ENCODE results near the gene ATXN10.
"Not testable (repeated sequence)": the region's sequence is repeated elsewhere in the genome, so short reads cannot be mapped to it uniquely, and the experiment has no call there.

Gene ATXN10, protein sequence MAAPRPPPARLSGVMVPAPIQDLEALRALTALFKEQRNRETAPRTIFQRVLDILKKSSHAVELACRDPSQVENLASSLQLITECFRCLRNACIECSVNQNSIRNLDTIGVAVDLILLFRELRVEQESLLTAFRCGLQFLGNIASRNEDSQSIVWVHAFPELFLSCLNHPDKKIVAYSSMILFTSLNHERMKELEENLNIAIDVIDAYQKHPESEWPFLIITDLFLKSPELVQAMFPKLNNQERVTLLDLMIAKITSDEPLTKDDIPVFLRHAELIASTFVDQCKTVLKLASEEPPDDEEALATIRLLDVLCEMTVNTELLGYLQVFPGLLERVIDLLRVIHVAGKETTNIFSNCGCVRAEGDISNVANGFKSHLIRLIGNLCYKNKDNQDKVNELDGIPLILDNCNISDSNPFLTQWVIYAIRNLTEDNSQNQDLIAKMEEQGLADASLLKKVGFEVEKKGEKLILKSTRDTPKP

DNA sequence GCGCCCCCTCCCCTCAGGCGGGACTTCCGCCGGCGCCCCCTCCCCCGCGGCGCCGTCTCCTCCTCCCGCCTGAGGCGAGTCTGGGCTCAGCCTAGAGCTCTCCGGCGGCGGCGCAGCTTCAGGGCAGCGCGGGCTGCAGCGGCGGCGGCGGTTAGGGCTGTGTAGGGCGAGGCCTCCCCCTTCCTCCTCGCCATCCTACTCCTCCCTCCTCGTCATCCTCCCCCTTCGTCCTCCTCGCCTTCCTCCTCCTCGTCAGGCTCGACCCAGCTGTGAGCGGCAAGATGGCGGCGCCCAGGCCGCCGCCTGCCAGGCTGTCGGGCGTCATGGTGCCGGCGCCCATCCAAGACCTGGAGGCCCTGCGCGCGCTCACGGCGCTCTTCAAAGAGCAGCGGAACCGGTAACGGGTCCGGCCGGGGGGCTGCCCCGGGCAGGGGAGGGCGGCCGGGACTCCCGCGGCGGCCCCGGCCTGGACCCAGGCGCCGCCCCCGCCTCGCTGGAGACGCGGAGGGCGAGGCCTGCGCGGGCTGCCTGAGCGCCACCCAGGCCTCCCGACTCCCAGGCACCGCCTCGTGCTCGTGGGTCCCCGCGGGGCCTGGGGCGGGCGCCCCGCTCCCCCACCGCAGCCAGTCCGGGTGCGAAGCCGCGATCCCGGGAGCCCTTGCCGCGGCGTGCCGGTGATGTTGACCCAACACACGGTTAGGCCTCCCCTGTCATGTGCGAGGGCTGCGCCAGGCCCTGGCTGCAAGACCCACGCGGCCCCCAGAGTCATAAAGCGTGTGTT is at the start of gene ATXN10:
TSS of gene ATXN10 (plus strand) at position 52 of the 781 bp plus-strand sequence. CDS start at position 282, 230 bp downstream.
- TF ChIP-seq ZFX (IDR thresholded peaks at IDR 0.05), result peak; percentile 100
- TF ChIP-seq, protein P1, sequence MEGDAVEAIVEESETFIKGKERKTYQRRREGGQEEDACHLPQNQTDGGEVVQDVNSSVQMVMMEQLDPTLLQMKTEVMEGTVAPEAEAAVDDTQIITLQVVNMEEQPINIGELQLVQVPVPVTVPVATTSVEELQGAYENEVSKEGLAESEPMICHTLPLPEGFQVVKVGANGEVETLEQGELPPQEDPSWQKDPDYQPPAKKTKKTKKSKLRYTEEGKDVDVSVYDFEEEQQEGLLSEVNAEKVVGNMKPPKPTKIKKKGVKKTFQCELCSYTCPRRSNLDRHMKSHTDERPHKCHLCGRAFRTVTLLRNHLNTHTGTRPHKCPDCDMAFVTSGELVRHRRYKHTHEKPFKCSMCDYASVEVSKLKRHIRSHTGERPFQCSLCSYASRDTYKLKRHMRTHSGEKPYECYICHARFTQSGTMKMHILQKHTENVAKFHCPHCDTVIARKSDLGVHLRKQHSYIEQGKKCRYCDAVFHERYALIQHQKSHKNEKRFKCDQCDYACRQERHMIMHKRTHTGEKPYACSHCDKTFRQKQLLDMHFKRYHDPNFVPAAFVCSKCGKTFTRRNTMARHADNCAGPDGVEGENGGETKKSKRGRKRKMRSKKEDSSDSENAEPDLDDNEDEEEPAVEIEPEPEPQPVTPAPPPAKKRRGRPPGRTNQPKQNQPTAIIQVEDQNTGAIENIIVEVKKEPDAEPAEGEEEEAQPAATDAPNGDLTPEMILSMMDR (conservative IDR thresholded peaks at IDR 0.05), result no peak
- H3K27ac ChIP-seq, result peak within 1 kb of the TSS; percentile 95

DNA sequence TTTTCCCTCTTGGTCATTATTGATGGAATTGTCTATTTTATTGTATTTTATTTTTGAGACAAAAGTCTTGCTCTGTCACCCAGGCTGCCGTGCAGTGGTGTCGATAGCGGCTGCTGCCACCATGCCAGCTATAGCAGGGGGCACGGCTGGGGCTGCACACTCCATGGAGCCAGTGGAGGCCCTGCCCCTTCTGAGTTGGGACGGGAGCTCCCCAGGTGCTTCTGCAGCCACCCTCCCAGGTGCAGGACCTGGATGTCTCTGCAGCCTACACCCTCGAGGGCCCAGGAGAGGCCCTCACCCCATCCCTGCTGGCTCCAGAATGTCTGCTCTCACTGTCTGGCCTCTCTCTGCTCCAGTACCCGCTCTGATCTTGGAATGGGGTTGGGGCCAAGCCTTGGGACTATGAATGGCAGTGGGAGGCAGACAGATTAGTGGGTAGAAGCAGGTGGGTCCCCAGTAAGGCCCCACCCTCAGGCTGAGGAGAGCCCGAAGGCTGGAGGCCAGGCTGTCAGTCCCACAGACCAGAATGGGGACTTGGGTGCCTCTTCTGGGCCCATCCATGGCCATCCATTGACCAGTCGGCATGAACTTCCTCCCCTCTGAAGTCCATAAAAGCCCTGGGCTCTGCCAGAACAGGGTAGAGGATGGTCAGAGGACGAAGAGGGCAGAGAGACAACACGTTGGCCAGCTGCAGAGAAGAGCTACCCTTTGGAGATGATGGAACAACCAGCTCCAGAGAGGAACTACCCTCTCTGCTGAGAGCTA is 49.6 kb upstream of the ATXN10 start:
- no peak overlapping the region for H3K27ac ChIP-seq
- TF ChIP-seq, protein P1 (conservative IDR thresholded peaks at IDR 0.05), result no peak
- no peak for TF ChIP-seq ZFX (IDR thresholded peaks at IDR 0.05)

DNA sequence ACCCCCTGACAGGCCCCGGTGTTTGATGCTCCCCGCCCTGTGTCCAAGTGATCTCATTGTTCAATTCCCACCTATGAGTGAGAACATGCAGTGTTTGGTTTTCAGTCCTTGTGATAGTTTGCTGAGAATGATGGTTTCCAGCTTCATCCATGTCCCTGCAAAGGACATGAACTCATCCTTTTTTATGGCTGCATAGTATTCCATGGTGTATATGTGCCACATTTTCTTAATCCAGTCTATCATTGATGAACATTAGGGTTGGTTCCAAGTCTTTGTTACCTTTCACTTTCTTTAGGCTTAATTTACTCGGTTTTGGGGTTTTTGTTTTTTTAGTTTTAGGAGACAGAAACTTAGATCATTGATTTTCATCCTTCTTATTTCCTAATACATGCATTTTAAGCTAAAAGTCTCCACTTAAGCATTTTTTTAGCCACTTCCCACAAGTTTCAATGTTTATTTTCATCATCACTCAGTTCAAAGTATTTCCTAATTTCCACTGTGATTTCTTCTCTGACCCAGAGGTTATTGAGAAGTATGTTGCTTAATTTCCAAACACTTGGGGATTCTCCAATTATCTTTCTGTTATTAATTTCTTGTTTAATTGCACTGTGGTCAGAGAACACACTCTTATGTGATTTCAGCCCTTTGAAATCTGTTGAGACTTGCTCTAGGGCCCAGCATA is 48.0 kb upstream of the ATXN10 start:
- H3K27ac ChIP-seq, result not testable (repeated sequence)

DNA sequence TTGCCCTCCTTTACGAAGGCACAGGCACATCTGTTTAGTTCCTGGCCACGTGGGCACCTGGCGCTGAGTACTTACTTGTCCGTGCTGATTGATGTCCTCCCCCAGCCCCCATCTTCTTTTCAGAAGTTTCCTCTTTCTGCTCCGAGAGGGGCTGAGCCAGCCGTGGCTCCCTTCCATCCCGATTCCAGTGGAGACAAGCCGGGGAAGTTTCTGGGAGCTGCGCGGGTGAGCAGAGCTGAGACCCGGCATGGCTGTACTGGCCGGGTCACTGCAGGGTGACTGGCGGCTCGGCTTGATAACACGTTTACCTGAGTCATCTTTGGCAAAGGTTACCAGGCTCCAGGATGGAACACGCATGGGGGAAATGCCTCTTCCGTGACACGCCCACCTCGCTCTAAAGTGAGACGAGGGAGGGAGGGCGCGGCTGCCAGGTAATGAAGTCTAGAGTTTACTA is 45.4 kb upstream of the ATXN10 start:
- no peak for TF ChIP-seq ZFX (IDR thresholded peaks at IDR 0.05)
- TF ChIP-seq, protein P1 (conservative IDR thresholded peaks at IDR 0.05), result no peak
- no peak overlapping the region for H3K27ac ChIP-seq

DNA sequence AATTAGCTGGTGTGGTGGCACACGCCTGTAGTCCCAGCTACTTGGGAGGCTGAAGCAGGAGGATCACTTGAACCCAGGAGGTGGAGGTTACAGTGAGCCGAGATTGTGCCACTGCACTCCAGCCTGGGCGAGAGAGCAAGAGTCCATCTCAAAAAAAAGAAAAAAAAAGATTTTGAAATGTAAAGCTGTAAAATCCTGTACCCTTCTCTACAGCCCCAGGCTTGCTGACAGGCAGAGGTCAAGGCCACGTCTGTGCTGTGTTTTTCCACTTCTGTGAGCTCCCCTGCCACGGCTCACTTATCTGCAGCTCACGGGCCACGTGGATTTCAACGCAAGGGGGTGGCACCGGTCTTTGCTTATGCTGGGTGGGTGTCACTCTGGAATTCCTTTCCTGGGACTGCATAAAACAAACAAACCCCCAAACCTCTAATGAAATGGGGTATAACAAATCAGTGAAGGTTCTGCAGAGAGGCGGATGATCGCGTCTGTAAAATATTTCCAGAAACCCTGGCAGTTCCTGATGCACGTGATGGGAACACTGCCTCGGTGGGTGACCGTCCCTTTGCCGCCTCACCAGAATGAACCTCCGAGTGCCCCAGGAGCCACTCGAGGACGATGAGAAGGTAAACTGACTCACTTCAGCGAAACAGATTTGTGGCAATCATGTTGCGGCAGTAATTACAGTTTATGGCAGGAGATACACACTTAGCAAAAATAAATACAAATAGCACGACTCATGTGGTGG is 44.0 kb upstream of the ATXN10 start:
- TF ChIP-seq, protein P1 (conservative IDR thresholded peaks at IDR 0.05), result no peak
- TF ChIP-seq ZFX (IDR thresholded peaks at IDR 0.05), result no peak
- H3K27ac ChIP-seq, result no peak overlapping the region

DNA sequence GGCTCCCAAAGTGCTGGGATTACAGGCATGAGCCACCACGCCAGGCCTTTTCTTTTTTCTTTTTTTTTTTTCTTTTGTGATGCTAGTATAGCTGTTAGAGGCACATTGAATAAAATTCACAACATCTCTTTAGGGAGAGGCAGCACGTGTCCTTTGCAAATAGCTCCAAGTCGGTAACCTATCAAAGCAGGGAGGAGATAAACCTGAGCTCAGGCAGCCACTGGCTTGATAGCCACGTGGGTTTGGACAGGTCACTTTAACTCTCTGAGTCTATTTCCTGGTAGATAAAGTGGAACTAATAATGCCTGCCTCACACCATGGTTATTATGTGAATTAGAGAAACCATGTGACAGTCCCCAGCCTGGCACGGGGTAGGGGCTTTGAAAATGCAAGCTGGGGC is 43.1 kb upstream of the ATXN10 start:
- TF ChIP-seq, protein P1 (conservative IDR thresholded peaks at IDR 0.05), result no peak
- TF ChIP-seq ZFX (IDR thresholded peaks at IDR 0.05), result no peak
- no peak overlapping the region for H3K27ac ChIP-seq
